ENCODE measurements around the gene URB2. TPM values are rescaled to one million over a fixed set of nuclear protein-coding genes. Genes with fewer than 3 reads are reported as not detected.

The URB2 gene
- total RNA-seq, 1 experiment from 2014 or later, result 53.2 TPM

DNA sequence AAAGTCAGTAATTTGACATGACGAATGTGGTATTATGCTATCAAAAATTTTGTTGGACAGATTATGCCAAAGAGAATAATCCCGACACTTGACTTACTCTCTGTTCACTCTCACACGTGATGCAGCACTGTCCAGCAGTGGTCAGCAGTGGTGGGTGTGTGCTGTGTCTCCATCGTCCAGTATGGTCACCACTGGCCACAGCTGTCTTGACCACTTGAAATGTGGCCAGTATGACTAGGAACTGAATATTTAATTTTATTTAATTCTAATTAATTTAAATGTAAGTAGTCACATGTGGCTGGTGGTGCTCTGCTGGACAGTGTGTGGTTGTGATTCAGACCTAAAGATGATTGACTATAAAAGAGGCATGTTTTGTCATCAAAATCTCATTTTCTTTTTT is 24.0 kb downstream of the URB2 start:
- H3K4me3 Mint-ChIP-seq, result no peak overlapping the region
- peaks cover 28 to 83% (median 71%) of the 10 kb centered on the region in 3 experiments; a peak in 6 of 7 replicates for H3K36me3 Mint-ChIP-seq (ENCODE audit: insufficient read depth in 1 of 3, low read depth in 3 of 3)
- H3K14ac ChIP-seq (ENCODE audit: insufficient read depth, low read length), result no peak overlapping the region
- H3K9me3 ChIP-seq (ENCODE audit: control insufficient read depth, low read depth, low read length), result no peaks in the 10 kb centered on the region
- H2BK120ac ChIP-seq (ENCODE audit: low read depth, low read length, poor library complexity, severe bottlenecking), result no peak overlapping the region
- no peak overlapping the region for H2AK5ac ChIP-seq (ENCODE audit: insufficient read length, low read length)
- H3K27ac ChIP-seq (ENCODE audit: insufficient read length, low read depth, low read length), result no peak overlapping the region
- H4K20me1 ChIP-seq (ENCODE audit: control insufficient read depth, insufficient read depth, insufficient read length), result no peaks in the 10 kb centered on the region
- H3K79me2 ChIP-seq (ENCODE audit: insufficient read depth, low read length), result no peaks in the 10 kb centered on the region
- H3K18ac ChIP-seq (ENCODE audit: insufficient read length, low read depth, low read length), result no peak overlapping the region
- no peak overlapping the region for H2BK12ac ChIP-seq (ENCODE audit: insufficient read length, low read depth, low read length)
- H2BK15ac ChIP-seq (ENCODE audit: low read depth, low read length), result no peak overlapping the region
- H3K56ac ChIP-seq (ENCODE audit: insufficient read length, low read depth, low read length), result no peak overlapping the region
- no peaks in the 10 kb centered on the region for H3K9me3 Mint-ChIP-seq
- no peaks in the 10 kb centered on the region for H3K23me2 ChIP-seq (ENCODE audit: insufficient read length, low read depth, low read length, poor library complexity, severe bottlenecking)
- no peak overlapping the region for H4K5ac ChIP-seq (ENCODE audit: insufficient read length, low read depth, low read length)
- H3K4me2 ChIP-seq (ENCODE audit: insufficient read depth, insufficient read length, low read length), result no peak overlapping the region
- H3K27me3 Mint-ChIP-seq (ENCODE audit: low read depth), result no peaks in the 10 kb centered on the region
- H2AFZ ChIP-seq (ENCODE audit: low read length), result no peak overlapping the region
- no peak for DNase-seq
- H2BK20ac ChIP-seq (ENCODE audit: low read depth, low read length, poor library complexity, severe bottlenecking), result no peak overlapping the region
- no peak overlapping the region for H4K91ac ChIP-seq (ENCODE audit: insufficient read length, low read depth, low read length)
- no peak overlapping the region for H4K8ac ChIP-seq (replicated peaks; ENCODE audit: insufficient read length, low read depth, low read length)
- H3K27ac Mint-ChIP-seq, result no peak overlapping the region
- no peaks in the 10 kb centered on the region for H3K27me3 ChIP-seq (ENCODE audit: insufficient read depth, low read length)
- H2BK5ac ChIP-seq (ENCODE audit: insufficient read length, low read length), result no peak overlapping the region
- no peaks in the 10 kb centered on the region for H3K4me1 ChIP-seq (ENCODE audit: insufficient read depth, low read length)
- H3K9ac ChIP-seq (ENCODE audit: extremely low read depth, insufficient read length, low read length), result no peak overlapping the region
- H3T11ph ChIP-seq (ENCODE audit: low read length), result no peak overlapping the region
- TF ChIP-seq, protein P1, sequence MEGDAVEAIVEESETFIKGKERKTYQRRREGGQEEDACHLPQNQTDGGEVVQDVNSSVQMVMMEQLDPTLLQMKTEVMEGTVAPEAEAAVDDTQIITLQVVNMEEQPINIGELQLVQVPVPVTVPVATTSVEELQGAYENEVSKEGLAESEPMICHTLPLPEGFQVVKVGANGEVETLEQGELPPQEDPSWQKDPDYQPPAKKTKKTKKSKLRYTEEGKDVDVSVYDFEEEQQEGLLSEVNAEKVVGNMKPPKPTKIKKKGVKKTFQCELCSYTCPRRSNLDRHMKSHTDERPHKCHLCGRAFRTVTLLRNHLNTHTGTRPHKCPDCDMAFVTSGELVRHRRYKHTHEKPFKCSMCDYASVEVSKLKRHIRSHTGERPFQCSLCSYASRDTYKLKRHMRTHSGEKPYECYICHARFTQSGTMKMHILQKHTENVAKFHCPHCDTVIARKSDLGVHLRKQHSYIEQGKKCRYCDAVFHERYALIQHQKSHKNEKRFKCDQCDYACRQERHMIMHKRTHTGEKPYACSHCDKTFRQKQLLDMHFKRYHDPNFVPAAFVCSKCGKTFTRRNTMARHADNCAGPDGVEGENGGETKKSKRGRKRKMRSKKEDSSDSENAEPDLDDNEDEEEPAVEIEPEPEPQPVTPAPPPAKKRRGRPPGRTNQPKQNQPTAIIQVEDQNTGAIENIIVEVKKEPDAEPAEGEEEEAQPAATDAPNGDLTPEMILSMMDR (conservative IDR thresholded peaks at IDR 0.05), result no peak
- no peak overlapping the region for H3K4ac ChIP-seq (ENCODE audit: low read depth, low read length)
- H3K4me1 Mint-ChIP-seq, result no peaks in the 10 kb centered on the region
- H3K23ac ChIP-seq (ENCODE audit: insufficient read length, low read depth, low read length), result no peak overlapping the region
- H3K79me1 ChIP-seq (ENCODE audit: insufficient read depth, low read depth, low read length, poor library complexity, severe bottlenecking), result peaks cover 2% of the 10 kb centered on the region
- no CpG with 5 or more reads among the region's 4 CpGs for WGBS (ENCODE audit: extremely low coverage, insufficient read length, low lambda C conversion rate)

Measured in H9 (cell line).